HG03135 (cell line): Measurements from ENCODE around the gene RFT1.

Source experiments
- ATAC-seq: cut with Tn5 transposase; IDR thresholded peaks from one replicate; pipeline ENCODE4 v1.9.1; 2021; ENCODE audit warnings: mild to moderate bottlenecking, moderate library complexity; ENCODE audit not compliant: unreplicated experiment

The RFT1 gene

GRCh38 chr3:53038679-53039375 lies 91.4 kb downstream of the RFT1 start:
- no peak for ATAC-seq
